ENCODE results near the gene CCR5.

DNA sequence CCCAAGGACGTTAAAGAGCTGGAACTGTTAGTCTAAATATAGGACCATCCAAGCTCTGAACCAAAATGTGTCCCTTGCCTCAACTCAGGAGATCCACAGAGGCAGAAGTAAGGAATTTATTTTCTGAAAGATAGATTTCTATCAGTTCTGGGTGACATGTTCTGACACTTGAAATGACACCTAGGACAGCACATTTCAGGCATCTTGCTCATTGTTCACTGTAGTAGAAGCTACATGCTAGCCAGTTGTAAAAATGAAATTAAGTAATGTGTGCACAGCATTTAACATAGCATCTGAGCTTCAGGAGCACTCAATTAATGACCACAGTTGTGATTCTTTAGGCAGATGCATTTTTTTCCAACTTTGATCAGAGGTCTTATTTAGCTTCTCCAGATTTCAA, 16.3 kb upstream of the CCR5 start:
- TF ChIP-seq, protein P1, sequence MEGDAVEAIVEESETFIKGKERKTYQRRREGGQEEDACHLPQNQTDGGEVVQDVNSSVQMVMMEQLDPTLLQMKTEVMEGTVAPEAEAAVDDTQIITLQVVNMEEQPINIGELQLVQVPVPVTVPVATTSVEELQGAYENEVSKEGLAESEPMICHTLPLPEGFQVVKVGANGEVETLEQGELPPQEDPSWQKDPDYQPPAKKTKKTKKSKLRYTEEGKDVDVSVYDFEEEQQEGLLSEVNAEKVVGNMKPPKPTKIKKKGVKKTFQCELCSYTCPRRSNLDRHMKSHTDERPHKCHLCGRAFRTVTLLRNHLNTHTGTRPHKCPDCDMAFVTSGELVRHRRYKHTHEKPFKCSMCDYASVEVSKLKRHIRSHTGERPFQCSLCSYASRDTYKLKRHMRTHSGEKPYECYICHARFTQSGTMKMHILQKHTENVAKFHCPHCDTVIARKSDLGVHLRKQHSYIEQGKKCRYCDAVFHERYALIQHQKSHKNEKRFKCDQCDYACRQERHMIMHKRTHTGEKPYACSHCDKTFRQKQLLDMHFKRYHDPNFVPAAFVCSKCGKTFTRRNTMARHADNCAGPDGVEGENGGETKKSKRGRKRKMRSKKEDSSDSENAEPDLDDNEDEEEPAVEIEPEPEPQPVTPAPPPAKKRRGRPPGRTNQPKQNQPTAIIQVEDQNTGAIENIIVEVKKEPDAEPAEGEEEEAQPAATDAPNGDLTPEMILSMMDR (IDR thresholded peaks at IDR 0.05), result no peak
- no peak for TF ChIP-seq POLR2AphosphoS5 (IDR thresholded peaks at IDR 0.05)

Data from breast epithelium (tissue), 3 donors.